ENCODE results near the gene SGPP1. TPM values are rescaled to one million over a fixed set of nuclear protein-coding genes. Genes with fewer than 3 reads are reported as not detected.
"Not testable (repeated sequence)": the region's sequence is repeated elsewhere in the genome, so short reads cannot be mapped to it uniquely, and the experiment has no call there.

The SGPP1 gene
- total RNA-seq, 2 experiments from 2014 or later: 21.0 to 35.4 TPM

DNA sequence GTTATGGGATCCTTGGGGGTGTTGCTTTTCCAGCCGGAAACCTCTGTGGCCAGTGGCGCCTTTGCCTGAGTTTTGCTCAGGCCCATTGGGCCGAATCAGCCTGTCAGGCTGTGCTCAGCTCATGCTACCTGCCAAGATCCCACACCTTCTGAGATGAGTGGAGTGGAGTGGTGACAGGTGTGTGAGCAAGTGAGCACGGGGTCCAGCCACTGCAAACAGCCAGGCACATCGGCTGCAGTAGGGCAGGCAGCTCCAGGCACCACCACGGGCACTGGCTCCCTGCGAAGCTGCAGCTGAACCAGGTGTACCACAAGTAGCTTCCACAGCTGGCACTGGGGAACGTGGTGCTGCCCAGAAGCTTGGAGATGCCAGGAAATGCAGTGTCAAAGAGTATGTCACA lies 65.1 kb downstream of the SGPP1 start:
- ChIA-PET CTCF (ENCODE audit: unreplicated experiment) (no interaction called here), POLR2A (interaction anchor here (0.6 to 1.2 kb wide), 4 partner anchors 21 to 274 kb away, joined by 4 to 7 read pairs (median 5); partner anchors contain the start of gene WDR89)
- no peaks in the 10 kb centered on the region for H3K79me2 ChIP-seq (ENCODE audit: insufficient read depth, low read depth, low read length)
- TF ChIP-seq, protein P1, sequence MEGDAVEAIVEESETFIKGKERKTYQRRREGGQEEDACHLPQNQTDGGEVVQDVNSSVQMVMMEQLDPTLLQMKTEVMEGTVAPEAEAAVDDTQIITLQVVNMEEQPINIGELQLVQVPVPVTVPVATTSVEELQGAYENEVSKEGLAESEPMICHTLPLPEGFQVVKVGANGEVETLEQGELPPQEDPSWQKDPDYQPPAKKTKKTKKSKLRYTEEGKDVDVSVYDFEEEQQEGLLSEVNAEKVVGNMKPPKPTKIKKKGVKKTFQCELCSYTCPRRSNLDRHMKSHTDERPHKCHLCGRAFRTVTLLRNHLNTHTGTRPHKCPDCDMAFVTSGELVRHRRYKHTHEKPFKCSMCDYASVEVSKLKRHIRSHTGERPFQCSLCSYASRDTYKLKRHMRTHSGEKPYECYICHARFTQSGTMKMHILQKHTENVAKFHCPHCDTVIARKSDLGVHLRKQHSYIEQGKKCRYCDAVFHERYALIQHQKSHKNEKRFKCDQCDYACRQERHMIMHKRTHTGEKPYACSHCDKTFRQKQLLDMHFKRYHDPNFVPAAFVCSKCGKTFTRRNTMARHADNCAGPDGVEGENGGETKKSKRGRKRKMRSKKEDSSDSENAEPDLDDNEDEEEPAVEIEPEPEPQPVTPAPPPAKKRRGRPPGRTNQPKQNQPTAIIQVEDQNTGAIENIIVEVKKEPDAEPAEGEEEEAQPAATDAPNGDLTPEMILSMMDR (conservative IDR thresholded peaks at IDR 0.05; ENCODE audit: low read length): no peak
- TF ChIP-seq EZH2phosphoT487 (IDR thresholded peaks at IDR 0.05; ENCODE audit: borderline replicate concordance, low read depth, low read length): no peak
- no peak overlapping the region for H3K27ac ChIP-seq (ENCODE audit: low read depth, low read length, poor library complexity, severe bottlenecking)
- H3K36me3 ChIP-seq (ENCODE audit: insufficient read depth, low read length): no peaks in the 10 kb centered on the region
- BruUV-seq (replicated peaks): no TSS peak
- H2AFZ ChIP-seq (ENCODE audit: low read length): no peak overlapping the region
- H4K20me1 ChIP-seq (ENCODE audit: insufficient read depth, low read length): no peaks in the 10 kb centered on the region
- no peak overlapping the region for H3K4me2 ChIP-seq (ENCODE audit: low read length)
- no peaks in the 10 kb centered on the region for H3K9me2 ChIP-seq (ENCODE audit: insufficient read depth, low read length)
- H3K9me3 ChIP-seq (ENCODE audit: low read length): no peaks in the 10 kb centered on the region
- intact Hi-C loops (cut with micrococcal nuclease; ENCODE audit: unreplicated experiment): no loop called here
- no peaks in the 10 kb centered on the region for H3K4me1 ChIP-seq (ENCODE audit: insufficient read depth, low read length, poor library complexity, severe bottlenecking)
- DNase-seq (ENCODE audit: low spot score): no peak
- H3K4me3 ChIP-seq (ENCODE audit: low read depth, low read length, poor library complexity, severe bottlenecking): no peak overlapping the region

DNA sequence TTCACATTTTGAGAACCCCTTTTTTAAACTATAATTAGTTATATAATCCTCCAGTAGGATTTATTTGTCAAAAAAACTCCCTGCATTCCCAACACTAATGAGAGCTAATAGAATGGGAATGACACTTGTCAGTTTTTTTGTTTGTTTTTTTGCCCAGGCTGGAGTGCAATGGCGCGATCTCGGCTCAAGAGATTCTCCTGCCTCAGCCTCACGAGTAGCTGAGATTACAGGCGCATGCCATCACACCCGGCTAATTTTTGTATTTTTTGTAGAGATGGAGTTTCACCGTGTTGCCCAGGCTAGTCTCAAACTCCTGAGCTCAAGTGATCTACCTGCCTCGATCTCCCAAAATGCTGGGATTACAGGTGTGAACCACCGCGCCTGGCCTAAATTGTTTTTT lies 66.0 kb downstream of the SGPP1 start:
- H4K20me1 ChIP-seq (ENCODE audit: insufficient read depth, low read length); H3K4me2 ChIP-seq (ENCODE audit: low read length); H3K9me2 ChIP-seq (ENCODE audit: insufficient read depth, low read length); H3K9me3 ChIP-seq (ENCODE audit: low read length); intact Hi-C loops (cut with micrococcal nuclease; ENCODE audit: unreplicated experiment); CTCF ChIA-PET (ENCODE audit: unreplicated experiment); H3K79me2 ChIP-seq (ENCODE audit: insufficient read depth, low read depth, low read length); H2AFZ ChIP-seq (ENCODE audit: low read length); H3K4me1 ChIP-seq (ENCODE audit: insufficient read depth, low read length, poor library complexity, severe bottlenecking); H3K4me3 ChIP-seq (ENCODE audit: low read depth, low read length, poor library complexity, severe bottlenecking); POLR2A ChIA-PET; H3K36me3 ChIP-seq (ENCODE audit: insufficient read depth, low read length); DNase-seq (ENCODE audit: low spot score); H3K27ac ChIP-seq (ENCODE audit: low read depth, low read length, poor library complexity, severe bottlenecking); BruUV-seq (replicated peaks): not testable (repeated sequence)

DNA sequence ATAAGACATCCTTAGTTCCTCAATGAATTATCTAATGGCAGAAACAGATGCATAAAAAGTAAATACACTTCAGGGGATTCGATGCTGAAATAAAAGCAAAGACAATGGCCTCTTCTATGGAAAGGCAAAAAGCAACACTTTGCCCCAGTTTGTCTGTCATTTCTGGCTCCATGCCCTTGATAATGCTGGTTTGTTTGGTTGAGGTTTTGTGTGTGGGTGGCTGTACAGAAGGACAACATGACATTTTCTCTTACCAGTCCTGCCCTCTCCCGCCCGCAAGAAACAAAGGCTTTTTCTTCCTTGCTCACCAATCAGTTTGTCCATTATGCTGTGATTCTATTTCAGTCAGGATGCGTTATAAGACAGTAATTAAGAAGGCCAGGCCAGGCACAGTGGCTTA lies 68.1 kb downstream of the SGPP1 start:
- H3K4me2 ChIP-seq (ENCODE audit: low read length): no peak overlapping the region
- peaks cover 9% of the 10 kb centered on the region for H3K4me1 ChIP-seq (ENCODE audit: insufficient read depth, low read length, poor library complexity, severe bottlenecking)
- no peaks in the 10 kb centered on the region for H3K9me3 ChIP-seq (ENCODE audit: low read length)
- H3K4me3 ChIP-seq (ENCODE audit: low read depth, low read length, poor library complexity, severe bottlenecking): no peak overlapping the region
- no peak for DNase-seq (ENCODE audit: low spot score)
- intact Hi-C loops (cut with micrococcal nuclease; ENCODE audit: unreplicated experiment): no loop called here
- H3K36me3 ChIP-seq (ENCODE audit: insufficient read depth, low read length): no peaks in the 10 kb centered on the region
- ChIA-PET POLR2A (no interaction called here), CTCF (ENCODE audit: unreplicated experiment) (no interaction called here)
- H4K20me1 ChIP-seq (ENCODE audit: insufficient read depth, low read length): no peaks in the 10 kb centered on the region
- BruUV-seq (replicated peaks): no TSS peak
- no peaks in the 10 kb centered on the region for H3K79me2 ChIP-seq (ENCODE audit: insufficient read depth, low read depth, low read length)
- no peak overlapping the region for H3K27ac ChIP-seq (ENCODE audit: low read depth, low read length, poor library complexity, severe bottlenecking)
- no peak overlapping the region for H2AFZ ChIP-seq (ENCODE audit: low read length)
- no peaks in the 10 kb centered on the region for H3K9me2 ChIP-seq (ENCODE audit: insufficient read depth, low read length)
- TF ChIP-seq EZH2phosphoT487 (IDR thresholded peaks at IDR 0.05; ENCODE audit: borderline replicate concordance, low read depth, low read length): no peak
- TF ChIP-seq, protein P1 (conservative IDR thresholded peaks at IDR 0.05; ENCODE audit: low read length): no peak
